K562 (cell line): ENCODE results near the gene DKKL1. TPM values are rescaled to one million over a fixed set of nuclear protein-coding genes. Genes with fewer than 3 reads are reported as not detected.
A peak's percentile ranks its signal among the peaks of the same experiment; 100 is the strongest.

Source experiments
- ATAC-seq: fragments of 200-7000 bp; cut with Tn5 transposase; 3 replicates; pipeline ENCODE4 v1.9.1; 2020; ENCODE audit warnings: moderate library complexity
- BruUV-seq: library from RNA; stranded (reverse); fragments of 400-500 nt; replicated peaks from 2 replicates; lab custom pipeline; 2021; lab: Mats Ljungman, UMichigan
- CTCF ChIA-PET: fragments of 300-600 bp; formaldehyde crosslinking; extraction: SDS; loops from one replicate; lab custom pipeline; 2021; ENCODE audit warnings: low intra/inter-chr PET ratio; lab: Yijun Ruan, JAX
- POLR2A ChIA-PET: fragments of 300-600, 350-650 bp; sonication (Branson Sonifier 250); formaldehyde crosslinking; extraction: SDS; loops from one replicate; lab custom pipeline; 2021; ENCODE audit warnings: antibody characterized with exemption, inconsistent platforms; lab: Yijun Ruan, JAX
- DNase-seq, 4 experiments: peaks; one replicate each; pipeline versions ENCODE4 v3.0.0 to v3.0.0-alpha.2; 2011 to 2018; ENCODE audit warnings: low spot score in 3 of 4, mixed read lengths in 3 of 4; ENCODE audit errors: extremely low read depth in 1 of 4
- FAIRE-seq: peaks from 2 replicates; lab custom pipeline; 2011; peaks lifted over from hg19 to GRCh38; lab: Jason Lieb, UNC
- H2AFZ ChIP-seq: 2 replicates; pipeline ENCODE4 v1.6.0; 2011; ENCODE audit warnings: low read depth, low read length, control low read depth, inconsistent platforms
- H3K27ac ChIP-seq: fragments of 200-600 bp; 3 replicates; pipeline ENCODE4 v1.8.0; 2011; ENCODE audit warnings: low read depth, mild to moderate bottlenecking, control low read depth, inconsistent platforms, low read length, moderate library complexity, mixed read lengths; ENCODE audit errors: extremely low read depth
- H3K27me3 ChIP-seq, 2 experiments: fragments of 300-600 bp in 1 of 2; 2 replicates in 1 of 2; 3 replicates in 1 of 2; pipeline versions ENCODE4 v1.6.0 to v1.8.0; 2011; ENCODE audit warnings: inconsistent platforms in 2 of 2, low read length in 2 of 2, mild to moderate bottlenecking in 1 of 2, mixed read lengths in 1 of 2, moderate library complexity in 1 of 2; ENCODE audit not compliant: control insufficient read depth in 2 of 2, insufficient read depth in 2 of 2
- H3K36me3 ChIP-seq: fragments of 300-600 bp; 3 replicates; pipeline ENCODE4 v1.8.0; 2011; ENCODE audit warnings: mild to moderate bottlenecking, low read length, inconsistent platforms; ENCODE audit not compliant: control insufficient read depth, insufficient read depth
- H3K4me1 ChIP-seq, 2 experiments: fragments of 200-600 bp in 1 of 2; replicated peaks in 1 of 2; 2 replicates in 1 of 2; 3 replicates in 1 of 2; pipeline versions ENCODE4 v1.5.1 to v1.8.0; 2011; ENCODE audit warnings: inconsistent platforms in 2 of 2, low read length in 2 of 2, mild to moderate bottlenecking in 1 of 2, mixed read lengths in 1 of 2, moderate library complexity in 1 of 2; ENCODE audit not compliant: control insufficient read depth in 2 of 2, insufficient read depth in 2 of 2
- H3K4me2 ChIP-seq: 2 replicates; pipeline ENCODE4 v1.6.1; 2011; ENCODE audit warnings: low read length, control low read depth, inconsistent platforms, mixed read lengths; ENCODE audit not compliant: insufficient read depth
- H3K4me3 ChIP-seq: fragments of 200-600 bp; sonication (generic), shearing (Covaris generic); 2 replicates; pipeline ENCODE4 v1.5.1; 2016; ENCODE audit warnings: control low read depth, inconsistent platforms
- H3K79me2 ChIP-seq: fragments of 200-600 bp; 3 replicates; pipeline ENCODE4 v1.8.0; 2011; ENCODE audit warnings: low read length, inconsistent platforms; ENCODE audit not compliant: control insufficient read depth, insufficient read depth
- H3K9ac ChIP-seq, 2 experiments: 2 replicates each; pipeline versions ENCODE4 v1.6.0 to v1.6.1; 2011; ENCODE audit warnings: low read depth in 2 of 2, low read length in 2 of 2, control low read depth in 1 of 2, inconsistent platforms in 1 of 2, mild to moderate bottlenecking in 1 of 2, mixed read lengths in 1 of 2; ENCODE audit not compliant: insufficient read depth in 1 of 2
- H3K9me1 ChIP-seq: one replicate; pipeline ENCODE4 v1.6.0; 2011; ENCODE audit warnings: inconsistent platforms, mild to moderate bottlenecking, low read length, moderate library complexity; ENCODE audit not compliant: control insufficient read depth, insufficient read depth
- H3K9me3 ChIP-seq: replicated peaks from 2 replicates; pipeline ENCODE4 v1.5.1; 2011; ENCODE audit warnings: low read depth, low read length, inconsistent platforms; ENCODE audit not compliant: control insufficient read depth, insufficient read depth
- H4K20me1 ChIP-seq: replicated peaks from 2 replicates; pipeline ENCODE4 v1.6.1; 2011; ENCODE audit warnings: low read length, inconsistent platforms, mixed read lengths; ENCODE audit not compliant: control insufficient read depth, insufficient read depth
- BHLHE40 ChIP-seq: IDR thresholded peaks from 2 replicates; pipeline ENCODE4 v1.6.1; 2011; ENCODE audit warnings: low read length, improper control_type of control experiment
- CAMTA2 ChIP-seq: fragments of 250-450 bp; sonication (Bioruptor Pico); conservative IDR thresholded peaks from 2 replicates; pipeline ENCODE4 v1.5.1; 2022
- CCNT2 ChIP-seq: IDR thresholded peaks from 2 replicates; pipeline ENCODE4 v1.6.1; 2011; ENCODE audit warnings: borderline replicate concordance, low read depth, mild to moderate bottlenecking, moderate library complexity, mixed read lengths, low read length; ENCODE audit not compliant: insufficient read length; ENCODE audit errors: extremely low read depth
- KDM4B ChIP-seq, 2 experiments: fragments of 450-650 bp in 1 of 2; sonication (generic) in 1 of 2; IDR thresholded peaks; 2 replicates each; pipeline ENCODE4 v1.6.1; 2016 to 2017; ENCODE audit warnings: borderline replicate concordance in 2 of 2, antibody characterized with exemption in 1 of 2, low read depth in 1 of 2, mild to moderate bottlenecking in 1 of 2
- SPI1 ChIP-seq: IDR thresholded peaks from 2 replicates; pipeline ENCODE4 v1.6.1; 2011; ENCODE audit warnings: low read depth, low read length, control low read depth, borderline replicate concordance
- USF2 ChIP-seq: sonication (generic); formaldehyde crosslinking; IDR thresholded peaks from 2 replicates; pipeline ENCODE4 v1.5.0; 2020; ENCODE audit warnings: missing genetic modification reagents
- YBX1 ChIP-seq: fragments of 450-650 bp; IDR thresholded peaks from 2 replicates; pipeline ENCODE4 v1.7.1; 2016; ENCODE audit warnings: mild to moderate bottlenecking
- ZBTB40 ChIP-seq, 2 experiments: fragments of 450-650 bp in 1 of 2; sonication (generic) in 1 of 2; formaldehyde crosslinking in 1 of 2; IDR thresholded peaks; 2 replicates each; pipeline versions ENCODE4 v1.7.1 to v1.9.0; 2016 to 2022; ENCODE audit warnings: inconsistent platforms in 1 of 2, mild to moderate bottlenecking in 1 of 2, missing genetic modification reagents in 1 of 2
- ZNF764 ChIP-seq: fragments of 250-450 bp; sonication (Bioruptor Pico); IDR thresholded peaks from 2 replicates; pipeline ENCODE4 v1.4.0; 2020; ENCODE audit warnings: low read depth, mild to moderate bottlenecking, moderate library complexity
- WGBS: fragments of 100-300 bp; shearing (Covaris generic); methylation state at CpG from one replicate; pipeline ENCODE4 v1.1.6; 2016; ENCODE audit warnings: low coverage, mixed read lengths; ENCODE audit not compliant: insufficient coverage; ENCODE audit errors: missing lambda C conversion rate; 5-methylcytosine and 5-hydroxymethylcytosine counted together
- in situ Hi-C: fragments of 300-500 bp; cut with MboI; formaldehyde crosslinking; loops from 4 replicates; pipeline ENCODE4 v1.15.0; 2018; ENCODE audit warnings: inconsistent platforms, mixed read lengths
- intact Hi-C: fragments of 100-400 bp; cut with micrococcal nuclease; formaldehyde crosslinking; loops from 2 replicates; pipeline ENCODE4 v1.14.2; 2022
- polyA plus RNA-seq, 8 experiments: library from polyadenylated mRNA; depleted of rRNA in 4 of 8; stranded (reverse) in 5 of 8; unstranded in 3 of 8; fragments of >200 nt; fragmentation: Nextera tagmentation in 2 of 8; fragmentation: Illumina TruSeq in 1 of 8; extraction: Ambion mirVana in 2 of 8; extraction: Trizol in 1 of 8; gene quantifications; 2 replicates each; pipeline versions ENCODE4 v1.2.1 to v1.2.3, GENCODE V29; 2011 to 2014; ENCODE audit warnings: inconsistent platforms in 1 of 8, missing spikeins in 1 of 8
- total RNA-seq, 7 experiments: library from RNA; depleted of rRNA in 6 of 7; stranded (reverse); fragments of >200 nt in 6 of 7; fragmentation: Illumina TruSeq in 2 of 7; extraction: Trizol in 2 of 7; gene quantifications; 2 replicates each; pipeline versions ENCODE4 v1.2.1 to v1.2.3, GENCODE V29; 2011 to 2021; ENCODE audit warnings: low replicate concordance in 1 of 7

Gene DKKL1
- total and polyA plus RNA-seq, 9 of the 15 experiments (the other 6 are each of a cell fraction or from before 2014, with no cell fraction given): 0.15 to 1.7 (median 0.52) TPM

GRCh38 chr19:49362048-49362928, 1.4 kb upstream of the DKKL1 start, which contains the start of gene TEAD2:
TEAD2 (minus strand) TSS chr19:49362416; CDS start chr19:49360075, 2,341 bp downstream.
- H3K27ac ChIP-seq: peak within 1 kb of the TSS; percentile 77
- TF ChIP-seq KDM4B (IDR thresholded peaks at IDR 0.05; ENCODE audit: borderline replicate concordance in 2 of 2, low read depth in 1 of 2) (no peak), CCNT2 (no peak), SPI1 (no peak), USF2 (CRISPR knock-in tag) (no peak), ZBTB40 (IDR thresholded peaks at IDR 0.05) (no peak), ZBTB40 (CRISPR knock-in tag; IDR thresholded peaks at IDR 0.05) (no peak), BHLHE40 (peak; percentile 28; the same call in 1 of the 2 replicates), ZNF764 (CRISPR knock-in tag) (no peak), CAMTA2 (CRISPR knock-in tag) (no peak), YBX1 (no peak)

More at GRCh38 chr19:49362048-49362928, 1.4 kb upstream of the DKKL1 start, which contains the start of gene TEAD2:
- ATAC-seq: peak; percentile 14
- BruUV-seq: no TSS peak
- no peaks in the 10 kb centered on the region for H3K27me3 ChIP-seq
- ChIA-PET CTCF (interaction anchor here (0.6 to 0.7 kb wide), 2 partner anchors 55 to 68 kb away, joined by 3 to 4 read pairs; no protein-coding TSS in a partner anchor), POLR2A (interaction anchor here (0.6 to 1.3 kb wide), 6 partner anchors 14 to 716 kb away, joined by 3 to 5 read pairs (median 3); partner anchors contain the start of genes ALDH16A1 and PIH1D1)
- 2% methylated on average over 31 of the region's 52 CpGs for WGBS
- DNase-seq: peak; percentile 50 to 83 (median 72)
- peaks cover 7% of the 10 kb centered on the region; the same call in 1 of the 3 replicates for H3K79me2 ChIP-seq
- no peaks in the 10 kb centered on the region for H3K9me1 ChIP-seq
- no peaks in the 10 kb centered on the region for H4K20me1 ChIP-seq
- peak within 1 kb of the TSS; percentile 74 to 93 for H3K9ac ChIP-seq
- peak within 1 kb of the TSS; percentile 59 for H3K4me3 ChIP-seq
- peak within 1 kb of the TSS; percentile 76 for H3K4me2 ChIP-seq
- no peak for FAIRE-seq
- H2AFZ ChIP-seq: peak within 1 kb of the TSS; percentile 83
- H3K9me3 ChIP-seq: no peaks in the 10 kb centered on the region
- peaks cover 14 to 52% of the 10 kb centered on the region in 2 experiments for H3K4me1 ChIP-seq
- in situ Hi-C loops: no loop called here
- peaks cover 10% of the 10 kb centered on the region; the same call in 1 of the 3 replicates for H3K36me3 ChIP-seq
- intact Hi-C loops: no loop called here
